Esophagus squamous epithelium (tissue), 5 donors: ENCODE measurements around the gene CD96. TPM values are rescaled to one million over a fixed set of nuclear protein-coding genes. Genes with fewer than 3 reads are reported as not detected.

Experiments used
- DNase-seq: peaks from one replicate; lab custom pipeline; 2025; lab: John Stamatoyannopoulos, UW
- H3K27ac ChIP-seq, 4 donors: fragments of 200-600 bp; sonication (generic); one replicate each; pipeline ENCODE4 v1.5.1; 2016 to 2019; ENCODE audit warnings: mild to moderate bottlenecking in 1 of 4
- H3K27me3 ChIP-seq, 4 donors: fragments of 200-600 bp; sonication (generic); 1 replicate in 3 of 4; 2 replicates in 1 of 4; pipeline versions ENCODE4 v1.5.1 to v1.6.0; 2017 to 2021; ENCODE audit warnings: antibody characterized with exemption in 1 of 4
- H3K36me3 ChIP-seq, 3 donors: fragments of 200-600 bp; sonication (generic); one replicate each; pipeline ENCODE4 v1.5.1; 2016 to 2019
- H3K4me1 ChIP-seq, 3 donors: fragments of 200-600 bp; sonication (generic); one replicate each; pipeline ENCODE4 v1.5.1; 2017 to 2019
- H3K4me3 ChIP-seq, 4 donors: fragments of 200-600 bp; sonication (generic); 1 replicate in 3 of 4; 2 replicates in 1 of 4; pipeline ENCODE4 v1.5.1; 2016 to 2019; ENCODE audit warnings: mild to moderate bottlenecking in 2 of 4, moderate library complexity in 1 of 4
- H3K9me3 ChIP-seq, 3 donors: fragments of 200-600 bp; sonication (generic); one replicate each; pipeline ENCODE4 v1.5.1; 2016 to 2019
- CTCF ChIP-seq, 6 experiments: fragments of 450-650 bp in 4 of 6; fragments of 200-600 bp in 2 of 6; sonication (generic) in 2 of 6; IDR thresholded peaks; one replicate each; pipeline ENCODE4 v1.5.1; 2016 to 2019; ENCODE audit warnings: antibody characterized with exemption in 6 of 6, mild to moderate bottlenecking in 4 of 6, moderate library complexity in 4 of 6
- POLR2A ChIP-seq, 4 donors: fragments of 450-650 bp; IDR thresholded peaks; one replicate each; pipeline ENCODE4 v1.6.1; 2017; ENCODE audit warnings: antibody characterized with exemption in 4 of 4, mild to moderate bottlenecking in 4 of 4, moderate library complexity in 3 of 4
- WGBS, 2 donors: methylation state at CpG; one replicate each; pipeline ENCODE4 v1.1.5; 2018; 5-methylcytosine and 5-hydroxymethylcytosine counted together
- intact Hi-C: fragments of 100-400 bp; cut with DNase I; formaldehyde crosslinking; loops from one replicate; pipeline ENCODE4 v1.15.0; 2022
- total RNA-seq, 4 donors: library from RNA; depleted of rRNA; stranded (reverse); fragments of >200 nt; gene quantifications; one replicate each; pipeline ENCODE4 v1.1.0, GENCODE V29; 2016
- donor health status: DM: yes; HTN: yes; CAD: no.

CD96 gene
- total RNA-seq, 4 donors from 2014 or later, result 2.4 to 6.9 (median 2.9) TPM

- H3K4me3 ChIP-seq, result peak overlapping the region in 3 of 4 donors; percentile 14 to 32 (median 30)
- no peaks in the 10 kb centered on the region for H3K27me3 ChIP-seq
- H3K27ac ChIP-seq, result peak overlapping the region in 3 of 4 donors; percentile 44 to 67 (median 50)
- DNase-seq, result no peak
- H3K4me1 ChIP-seq, result peaks cover 8 to 52% (median 11%) of the 10 kb centered on the region in 3 donors
- intact Hi-C loops, result no loop called here
- WGBS, 2 donors, result 63% methylated on average over 7 of the region's 9 CpGs
- no peaks in the 10 kb centered on the region for H3K36me3 ChIP-seq
- no peaks in the 10 kb centered on the region for H3K9me3 ChIP-seq
- TF ChIP-seq CTCF (IDR thresholded peaks at IDR 0.05) (no peak), POLR2A (IDR thresholded peaks at IDR 0.05) (no peak)
These were observed 51.7 kb downstream of the CD96 start for GRCh38 chr3:111593666-111594065.

GRCh38 chr3:111594205-111594604 lies 52.2 kb downstream of the CD96 start:
- intact Hi-C loops, result no loop called here
- DNase-seq, result no peak
- Histone ChIP-seq H3K4me1 (peaks cover 8 to 51% (median 10%) of the 10 kb centered on the region in 3 donors), H3K36me3 (no peaks in the 10 kb centered on the region), H3K27ac (peak overlapping the region in 3 of 4 donors; percentile 44 to 67 (median 50)), H3K4me3 (peak overlapping the region in 2 of 4 donors; percentile 30 to 32), H3K9me3 (no peaks in the 10 kb centered on the region), H3K27me3 (no peaks in the 10 kb centered on the region)
- WGBS, 2 donors, result 30 to 60% methylated on average over 2 of the region's 2 CpGs
- TF ChIP-seq CTCF (IDR thresholded peaks at IDR 0.05) (no peak), POLR2A (IDR thresholded peaks at IDR 0.05) (no peak)

GRCh38 chr3:111594781-111595180 lies 52.8 kb downstream of the CD96 start:
- intact Hi-C loops, result no loop called here
- H3K36me3 ChIP-seq, result no peaks in the 10 kb centered on the region
- peak overlapping the region in 3 of 4 donors; percentile 32 to 67 (median 44) for H3K27ac ChIP-seq
- 0% methylated on average over 1 of the region's 1 CpG for WGBS, 2 donors
- H3K27me3 ChIP-seq, result no peaks in the 10 kb centered on the region
- peak overlapping the region in 2 of 4 donors; percentile 17 to 32 for H3K4me3 ChIP-seq
- no peak for DNase-seq
- H3K4me1 ChIP-seq, result peaks cover 5 to 45% (median 8%) of the 10 kb centered on the region in 3 donors
- no peaks in the 10 kb centered on the region for H3K9me3 ChIP-seq
- TF ChIP-seq POLR2A (IDR thresholded peaks at IDR 0.05) (no peak), CTCF (IDR thresholded peaks at IDR 0.05) (no peak)

- TF ChIP-seq POLR2A (IDR thresholded peaks at IDR 0.05), result no peak
- no peak for TF ChIP-seq CTCF (IDR thresholded peaks at IDR 0.05)
- intact Hi-C loops, result no loop called here
- WGBS, 2 donors, result 50 to 64% methylated on average over 2 of the region's 2 CpGs
- Histone ChIP-seq H3K4me3 (peak within 1 kb of the TSS in 2 of 4 donors; percentile 17 to 32), H3K36me3 (no peaks in the 10 kb centered on the region), H3K27me3 (no peaks in the 10 kb centered on the region), H3K9me3 (no peaks in the 10 kb centered on the region), H3K27ac (peak within 1 kb of the TSS in 3 of 4 donors; percentile 44 to 67 (median 50)), H3K4me1 (peaks cover 3 to 41% (median 8%) of the 10 kb centered on the region in 3 donors)
- DNase-seq, result no peak
These were observed 53.2 kb downstream of the CD96 start, which contains the start of gene ZBED2 for GRCh38 chr3:111595232-111595631. ZBED2 (minus strand) TSS chr3:111595346; CDS start chr3:111594201, 1,145 bp downstream.

DNA sequence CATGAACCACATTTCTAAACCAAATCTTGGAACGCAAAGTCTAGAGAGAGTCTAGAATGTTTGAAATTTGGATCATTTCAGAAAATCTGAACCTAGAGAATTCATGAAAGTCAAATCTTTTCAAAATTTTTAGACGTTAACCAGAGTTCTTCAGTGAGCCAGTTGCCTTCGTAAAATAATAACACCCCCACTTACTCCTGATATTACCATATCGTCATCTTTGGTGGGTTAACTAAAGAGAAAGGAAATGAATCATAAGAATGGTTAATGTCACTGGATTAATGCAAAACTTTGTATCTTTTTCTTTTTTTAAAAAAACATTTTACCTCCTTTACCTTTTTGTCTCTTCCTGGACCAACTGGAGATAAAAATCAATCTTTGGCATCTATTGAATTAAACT lies 54.3 kb downstream of the CD96 start:
- H3K9me3 ChIP-seq, result no peaks in the 10 kb centered on the region
- intact Hi-C loops, result no loop called here
- DNase-seq, result no peak
- no peak overlapping the region for H3K4me3 ChIP-seq
- no peaks in the 10 kb centered on the region for H3K27me3 ChIP-seq
- H3K36me3 ChIP-seq, result no peaks in the 10 kb centered on the region
- WGBS, 2 donors, result 81 to 83% methylated on average over 4 of the region's 4 CpGs
- H3K27ac ChIP-seq, result no peak overlapping the region
- peaks cover 3 to 40% (median 8%) of the 10 kb centered on the region in 3 donors for H3K4me1 ChIP-seq
- no peak for TF ChIP-seq POLR2A (IDR thresholded peaks at IDR 0.05)
- no peak for TF ChIP-seq CTCF (IDR thresholded peaks at IDR 0.05)
